A549 (cell line): ENCODE data around the gene SPATA13.

Source experiments
- CTCF ChIP-seq: fragments of >200 bp; sonication (Bioruptor Twin); formaldehyde crosslinking; IDR thresholded peaks from 3 replicates; pipeline ENCODE4 v1.5.1; 2016
- JUNB ChIP-seq: fragments of >200 bp; sonication (Bioruptor Twin); formaldehyde crosslinking; IDR thresholded peaks from 2 replicates; pipeline ENCODE4 v1.6.1; 2016
- MAX ChIP-seq: IDR thresholded peaks from 2 replicates; pipeline ENCODE4 v1.6.1; 2012
- RAD21 ChIP-seq, 2 experiments: fragments of >200 bp in 1 of 2; sonication (Bioruptor Twin) in 1 of 2; formaldehyde crosslinking in 1 of 2; IDR thresholded peaks in 1 of 2; conservative IDR thresholded peaks in 1 of 2; 2 replicates in 1 of 2; 3 replicates in 1 of 2; pipeline ENCODE4 v1.6.1; 2012 to 2018; ENCODE audit warnings: inconsistent platforms in 1 of 2
- SREBF2 ChIP-seq: fragments of 450-650 bp; IDR thresholded peaks from 2 replicates; pipeline ENCODE4 v1.6.1; 2014; ENCODE audit warnings: mild to moderate bottlenecking, moderate library complexity

DNA sequence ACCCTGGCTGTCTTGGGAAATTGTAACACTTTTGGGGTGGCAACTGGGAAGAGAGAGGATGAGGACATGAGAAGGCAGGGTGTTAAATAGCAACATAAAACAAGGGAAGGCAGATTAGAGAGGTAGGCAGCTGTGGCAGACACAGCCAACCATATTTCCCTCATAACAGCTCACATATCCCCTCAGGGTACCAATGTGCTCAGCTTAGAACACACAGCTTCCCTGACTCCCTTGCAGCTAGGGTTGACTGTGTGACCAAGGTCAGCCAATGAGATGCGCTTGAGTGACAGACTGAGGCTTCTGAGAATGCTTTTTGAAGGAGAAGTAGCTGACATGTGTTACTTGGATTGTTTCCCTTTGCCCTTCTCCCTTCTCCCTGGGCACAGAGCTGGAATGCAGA lies 28.8 kb upstream of the SPATA13 start:
- TF ChIP-seq CTCF (no peak), JUNB (no peak), MAX (no peak), RAD21 (conservative IDR thresholded peaks at IDR 0.05 in 1 of 2, IDR thresholded peaks at IDR 0.05 in 1 of 2) (no peak), SREBF2 (no peak)
